Bronchial epithelial cell (primary cell): Measurements from ENCODE around the gene COPG1. TPM values are rescaled to one million over a fixed set of nuclear protein-coding genes. Genes with fewer than 3 reads are reported as not detected.
A peak's percentile ranks its signal among the peaks of the same experiment; 100 is the strongest.
"Not testable (repeated sequence)": the region's sequence is repeated elsewhere in the genome, so short reads cannot be mapped to it uniquely, and the experiment has no call there.

ENCODE experiments used
- DNase-seq: peaks from one replicate; pipeline ENCODE4 v3.0.0-alpha.2; 2010; ENCODE audit warnings: low read depth
- FAIRE-seq: peaks from 2 replicates; lab custom pipeline; 2011; peaks lifted over from hg19 to GRCh38; lab: Jason Lieb, UNC
- H3K27me3 ChIP-seq: 2 replicates; pipeline ENCODE4 v1.5.1; 2011; ENCODE audit warnings: low read length; ENCODE audit not compliant: control insufficient read depth, insufficient read depth
- H3K36me3 ChIP-seq: 2 replicates; pipeline ENCODE4 v1.5.1; 2011; ENCODE audit warnings: low read length; ENCODE audit not compliant: control insufficient read depth, insufficient read depth
- H3K4me3 ChIP-seq: 2 replicates; pipeline ENCODE4 v1.5.1; 2011; ENCODE audit warnings: mild to moderate bottlenecking, low read depth, low read length, control low read depth
- CTCF ChIP-seq: IDR thresholded peaks from 2 replicates; pipeline ENCODE4 v1.5.1; 2011; ENCODE audit warnings: mild to moderate bottlenecking, moderate library complexity, low read length, control low read depth, inconsistent platforms; ENCODE audit not compliant: insufficient read depth, severe bottlenecking
- total RNA-seq: library from RNA; depleted of rRNA; stranded (reverse); fragments of >200 nt; gene quantifications from 2 replicates; pipeline ENCODE4 v1.2.1, GENCODE V29; 2014

Gene COPG1
- total RNA-seq, 1 donor from 2014 or later: 165 TPM

DNA sequence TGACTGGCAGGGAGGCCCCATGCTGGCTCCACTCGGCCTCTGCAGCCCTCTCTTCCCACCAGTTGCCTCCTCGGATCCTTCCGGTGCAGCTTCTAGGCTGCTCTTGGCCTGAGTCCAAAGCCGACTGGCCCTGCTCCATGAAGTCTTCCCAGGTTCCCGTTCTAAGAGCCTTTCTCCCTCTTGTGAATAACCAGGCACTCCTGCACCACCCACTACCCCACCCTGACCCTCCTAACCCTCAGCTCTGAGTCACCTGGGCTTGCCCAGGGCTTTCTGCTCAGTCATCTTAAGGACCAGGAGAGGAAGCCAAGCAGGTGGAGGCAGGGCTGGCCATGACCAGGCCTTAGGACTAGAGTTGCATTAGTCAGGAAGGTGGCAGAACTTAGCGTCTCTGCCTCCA lies 37.6 kb upstream of the COPG1 start:
- DNase-seq: peak; percentile 99
- Histone ChIP-seq H3K4me3 (no peak overlapping the region), H3K36me3 (no peaks in the 10 kb centered on the region), H3K27me3 (no peaks in the 10 kb centered on the region)
- no peak for TF ChIP-seq CTCF
- peak; percentile 93 for FAIRE-seq

GRCh38 chr3:129213238-129213637 lies 36.2 kb upstream of the COPG1 start:
- TF ChIP-seq CTCF: no peak
- DNase-seq: no peak
- no peak for FAIRE-seq
- no peaks in the 10 kb centered on the region for H3K27me3 ChIP-seq
- H3K4me3 ChIP-seq: no peak overlapping the region
- no peaks in the 10 kb centered on the region for H3K36me3 ChIP-seq

- no peak for TF ChIP-seq CTCF
Observed at GRCh38 chr3:129218742-129219141, 30.7 kb upstream of the COPG1 start.

DNA sequence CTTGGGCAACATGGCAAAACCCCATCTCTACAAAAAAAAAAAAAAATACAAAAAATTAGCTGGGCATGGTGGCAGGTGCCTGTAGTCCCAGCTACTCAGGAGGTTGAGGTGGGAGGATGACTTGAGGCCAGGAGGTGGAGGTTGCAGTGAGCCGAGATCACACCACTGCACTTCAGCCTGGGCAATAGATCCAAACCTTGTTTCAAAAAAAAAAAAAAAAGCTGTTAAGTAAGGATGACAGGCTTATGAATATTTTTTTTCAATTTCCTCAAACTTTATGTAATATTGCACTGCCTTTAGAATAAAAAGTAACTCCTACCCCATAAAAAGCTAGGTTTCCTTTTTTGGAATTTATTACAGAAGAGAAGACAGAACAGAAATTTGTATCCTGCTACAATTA lies 25.0 kb upstream of the COPG1 start:
- not testable (repeated sequence) for H3K4me3 ChIP-seq, FAIRE-seq, H3K27me3 ChIP-seq, H3K36me3 ChIP-seq, DNase-seq

More at GRCh38 chr3:129218742-129219141, 30.7 kb upstream of the COPG1 start:
- no peak for DNase-seq
- no peak for FAIRE-seq
- H3K27me3 ChIP-seq: no peaks in the 10 kb centered on the region
- H3K4me3 ChIP-seq: no peak overlapping the region
- H3K36me3 ChIP-seq: no peaks in the 10 kb centered on the region

GRCh38 chr3:129224984-129225393 lies 24.4 kb upstream of the COPG1 start:
- FAIRE-seq: no peak
- Histone ChIP-seq H3K27me3 (no peaks in the 10 kb centered on the region), H3K36me3 (no peaks in the 10 kb centered on the region), H3K4me3 (no peak overlapping the region)
- peak; percentile 2 for TF ChIP-seq CTCF
- DNase-seq: peak; percentile 69

- FAIRE-seq: peak; percentile 18
- no peaks in the 10 kb centered on the region for H3K36me3 ChIP-seq
- peak; percentile 86 for DNase-seq
- H3K27me3 ChIP-seq: no peaks in the 10 kb centered on the region
- TF ChIP-seq CTCF: no peak
- no peak overlapping the region for H3K4me3 ChIP-seq
Observed at GRCh38 chr3:129226374-129226773, 23.0 kb upstream of the COPG1 start.
